Keratinocyte (primary cell): ENCODE results near the gene RNASE13.

Source experiments
- CTCF ChIP-seq, 3 experiments: IDR thresholded peaks in 1 of 3; conservative IDR thresholded peaks in 1 of 3; optimal IDR thresholded peaks in 1 of 3; 2 replicates in 2 of 3; 3 replicates in 1 of 3; pipeline versions ENCODE3 to v1.5.1; 2011; ENCODE audit warnings: low read length in 3 of 3, mild to moderate bottlenecking in 3 of 3, moderate library complexity in 2 of 3, control low read depth in 1 of 3, inconsistent platforms in 1 of 3; ENCODE audit not compliant: insufficient read depth in 2 of 3; ENCODE audit errors: extremely low read depth in 1 of 3
- EZH2 ChIP-seq: IDR thresholded peaks from one replicate; pipeline ENCODE4 v1.6.1; 2012; ENCODE audit warnings: inconsistent platforms, mild to moderate bottlenecking, low read length, moderate library complexity

- TF ChIP-seq CTCF (optimal IDR thresholded peaks at IDR 0.05 in 1 of 3, IDR thresholded peaks at IDR 0.05 in 1 of 3, conservative IDR thresholded peaks at IDR 0.05 in 1 of 3; ENCODE audit: extremely low read depth in 1 of 3, insufficient read depth in 2 of 3, low read length in 3 of 3) (no peak), EZH2 (no peak)
Observed at GRCh38 chr14:21048638-21049037, 14.0 kb upstream of the RNASE13 start.
